ENCODE results near the gene LRMDA. TPM values are rescaled to one million over a fixed set of nuclear protein-coding genes. Genes with fewer than 3 reads are reported as not detected.
A peak's percentile ranks its signal among the peaks of the same experiment; 100 is the strongest.

Gene LRMDA
- total RNA-seq, 1 donor from 2014 or later: 2.1 TPM

DNA sequence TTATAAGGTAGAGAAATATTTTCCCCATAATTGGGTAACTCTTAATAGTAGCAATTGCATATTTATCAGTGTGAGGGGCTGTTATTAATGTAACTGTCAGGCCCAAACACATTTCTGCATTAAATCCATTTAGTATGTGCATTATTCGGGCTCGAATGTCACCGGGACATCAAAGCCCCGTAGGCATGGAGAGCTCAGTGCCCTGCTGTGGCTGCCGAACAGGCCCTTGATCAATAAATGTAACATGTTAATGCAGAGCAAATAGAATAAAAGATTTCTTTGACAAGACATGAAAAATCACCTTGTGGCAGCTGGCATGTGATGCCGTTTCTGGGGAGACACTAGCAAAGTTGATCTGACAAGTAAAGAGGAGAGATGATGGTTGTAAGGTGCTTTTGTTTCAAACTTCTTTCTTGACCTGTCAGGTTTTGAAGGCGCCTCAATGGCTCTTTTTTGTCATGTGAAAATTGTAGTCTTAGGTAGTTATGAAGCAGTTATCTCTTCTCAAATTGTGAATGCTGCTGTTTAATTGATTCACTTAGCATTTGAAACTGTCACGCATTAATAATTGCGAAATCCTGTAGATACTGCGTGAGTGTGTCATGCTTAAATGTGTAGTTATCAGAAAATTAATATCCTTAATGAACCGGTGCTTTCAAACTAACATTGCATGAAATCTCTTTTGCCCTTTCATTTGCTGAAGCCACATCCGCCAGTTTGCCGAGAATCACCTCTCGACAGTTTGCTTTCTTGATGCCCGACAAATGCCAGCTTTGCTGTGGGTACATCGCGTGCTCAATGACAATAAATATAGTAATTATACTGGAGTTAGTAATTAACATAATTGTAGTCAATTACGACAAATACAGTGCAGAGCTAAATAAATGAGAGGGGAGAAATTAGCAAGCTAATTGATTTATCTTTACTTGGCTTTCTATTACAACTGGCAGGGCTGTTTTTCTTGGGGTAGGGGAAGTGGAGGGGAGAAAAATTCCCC lies 19.5 kb downstream of the LRMDA start:
- H3K27me3 Mint-ChIP-seq (ENCODE audit: unreplicated experiment): peaks cover 3% of the 10 kb centered on the region
- H3K36me3 Mint-ChIP-seq (ENCODE audit: unreplicated experiment): no peaks in the 10 kb centered on the region
- peaks cover 2% of the 10 kb centered on the region for H3K9me3 Mint-ChIP-seq (ENCODE audit: unreplicated experiment)
- TF ChIP-seq, protein P1, sequence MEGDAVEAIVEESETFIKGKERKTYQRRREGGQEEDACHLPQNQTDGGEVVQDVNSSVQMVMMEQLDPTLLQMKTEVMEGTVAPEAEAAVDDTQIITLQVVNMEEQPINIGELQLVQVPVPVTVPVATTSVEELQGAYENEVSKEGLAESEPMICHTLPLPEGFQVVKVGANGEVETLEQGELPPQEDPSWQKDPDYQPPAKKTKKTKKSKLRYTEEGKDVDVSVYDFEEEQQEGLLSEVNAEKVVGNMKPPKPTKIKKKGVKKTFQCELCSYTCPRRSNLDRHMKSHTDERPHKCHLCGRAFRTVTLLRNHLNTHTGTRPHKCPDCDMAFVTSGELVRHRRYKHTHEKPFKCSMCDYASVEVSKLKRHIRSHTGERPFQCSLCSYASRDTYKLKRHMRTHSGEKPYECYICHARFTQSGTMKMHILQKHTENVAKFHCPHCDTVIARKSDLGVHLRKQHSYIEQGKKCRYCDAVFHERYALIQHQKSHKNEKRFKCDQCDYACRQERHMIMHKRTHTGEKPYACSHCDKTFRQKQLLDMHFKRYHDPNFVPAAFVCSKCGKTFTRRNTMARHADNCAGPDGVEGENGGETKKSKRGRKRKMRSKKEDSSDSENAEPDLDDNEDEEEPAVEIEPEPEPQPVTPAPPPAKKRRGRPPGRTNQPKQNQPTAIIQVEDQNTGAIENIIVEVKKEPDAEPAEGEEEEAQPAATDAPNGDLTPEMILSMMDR (IDR thresholded peaks at IDR 0.05; ENCODE audit: partially characterized antibody, unreplicated experiment): no peak
- DNase-seq: no peak
- peaks cover 20% of the 10 kb centered on the region for H3K4me1 Mint-ChIP-seq (ENCODE audit: low read depth, unreplicated experiment)
- no peak overlapping the region for H3K27ac Mint-ChIP-seq (ENCODE audit: unreplicated experiment)
- no peak overlapping the region for H3K4me3 Mint-ChIP-seq (ENCODE audit: unreplicated experiment)

GRCh38 chr10:75451831-75452230 lies 20.4 kb downstream of the LRMDA start:
- DNase-seq: no peak
- H3K27ac Mint-ChIP-seq (ENCODE audit: unreplicated experiment): no peak overlapping the region
- H3K27me3 Mint-ChIP-seq (ENCODE audit: unreplicated experiment): peaks cover 3% of the 10 kb centered on the region
- TF ChIP-seq, protein P1 (IDR thresholded peaks at IDR 0.05; ENCODE audit: partially characterized antibody, unreplicated experiment): no peak
- peaks cover 2% of the 10 kb centered on the region for H3K9me3 Mint-ChIP-seq (ENCODE audit: unreplicated experiment)
- no peaks in the 10 kb centered on the region for H3K36me3 Mint-ChIP-seq (ENCODE audit: unreplicated experiment)
- peaks cover 20% of the 10 kb centered on the region for H3K4me1 Mint-ChIP-seq (ENCODE audit: low read depth, unreplicated experiment)
- peak overlapping the region; percentile 7 for H3K4me3 Mint-ChIP-seq (ENCODE audit: unreplicated experiment)

- H3K4me3 Mint-ChIP-seq (ENCODE audit: unreplicated experiment): no peak overlapping the region
- H3K27me3 Mint-ChIP-seq (ENCODE audit: unreplicated experiment): peaks cover 3% of the 10 kb centered on the region
- no peak for DNase-seq
- no peak overlapping the region for H3K27ac Mint-ChIP-seq (ENCODE audit: unreplicated experiment)
- H3K36me3 Mint-ChIP-seq (ENCODE audit: unreplicated experiment): no peaks in the 10 kb centered on the region
- peaks cover 20% of the 10 kb centered on the region for H3K4me1 Mint-ChIP-seq (ENCODE audit: low read depth, unreplicated experiment)
- H3K9me3 Mint-ChIP-seq (ENCODE audit: unreplicated experiment): peaks cover 2% of the 10 kb centered on the region
- TF ChIP-seq, protein P1 (IDR thresholded peaks at IDR 0.05; ENCODE audit: partially characterized antibody, unreplicated experiment): no peak
These were observed 21.6 kb downstream of the LRMDA start for GRCh38 chr10:75452997-75453396.

GRCh38 chr10:75456122-75456521 lies 24.7 kb downstream of the LRMDA start:
- no peaks in the 10 kb centered on the region for H3K9me3 Mint-ChIP-seq (ENCODE audit: unreplicated experiment)
- no peaks in the 10 kb centered on the region for H3K36me3 Mint-ChIP-seq (ENCODE audit: unreplicated experiment)
- H3K27me3 Mint-ChIP-seq (ENCODE audit: unreplicated experiment): peaks cover 2% of the 10 kb centered on the region
- no peak overlapping the region for H3K4me3 Mint-ChIP-seq (ENCODE audit: unreplicated experiment)
- peaks cover 1% of the 10 kb centered on the region for H3K4me1 Mint-ChIP-seq (ENCODE audit: low read depth, unreplicated experiment)
- TF ChIP-seq, protein P1 (IDR thresholded peaks at IDR 0.05; ENCODE audit: partially characterized antibody, unreplicated experiment): no peak
- no peak overlapping the region for H3K27ac Mint-ChIP-seq (ENCODE audit: unreplicated experiment)
- no peak for DNase-seq

- TF ChIP-seq, protein P1 (IDR thresholded peaks at IDR 0.05; ENCODE audit: partially characterized antibody, unreplicated experiment): no peak
- H3K27ac Mint-ChIP-seq (ENCODE audit: unreplicated experiment): no peak overlapping the region
- no peak overlapping the region for H3K4me3 Mint-ChIP-seq (ENCODE audit: unreplicated experiment)
- no peaks in the 10 kb centered on the region for H3K27me3 Mint-ChIP-seq (ENCODE audit: unreplicated experiment)
- DNase-seq: no peak
- H3K9me3 Mint-ChIP-seq (ENCODE audit: unreplicated experiment): peaks cover 2% of the 10 kb centered on the region
- no peaks in the 10 kb centered on the region for H3K36me3 Mint-ChIP-seq (ENCODE audit: unreplicated experiment)
- peaks cover 6% of the 10 kb centered on the region for H3K4me1 Mint-ChIP-seq (ENCODE audit: low read depth, unreplicated experiment)
These were observed 28.6 kb downstream of the LRMDA start for GRCh38 chr10:75460059-75460458.
